Keratinocyte (primary cell): ENCODE measurements around the gene MRPS7. TPM values are rescaled to one million over a fixed set of nuclear protein-coding genes. Genes with fewer than 3 reads are reported as not detected.

Experiments used
- DNase-seq: peaks from one replicate; pipeline ENCODE4 v3.0.0-alpha.2; 2011; ENCODE audit warnings: low read depth, missing footprints, low spot score
- FAIRE-seq: peaks from 2 replicates; lab custom pipeline; 2011; peaks lifted over from hg19 to GRCh38; lab: Jason Lieb, UNC
- H2AFZ ChIP-seq: 2 replicates; pipeline ENCODE4 v1.6.0; 2012; ENCODE audit warnings: low read length, control low read depth, inconsistent platforms; ENCODE audit not compliant: control insufficient read depth
- H3K27ac ChIP-seq: 2 replicates; pipeline ENCODE4 v1.5.1; 2011; ENCODE audit warnings: low read length; ENCODE audit not compliant: control insufficient read depth, insufficient read depth
- H3K27me3 ChIP-seq: 3 replicates; pipeline ENCODE4 v1.6.0; 2011; ENCODE audit warnings: low read length; ENCODE audit not compliant: control insufficient read depth, insufficient read depth; ENCODE audit errors: extremely low read depth
- H3K36me3 ChIP-seq, 2 experiments: 2 replicates in 1 of 2; 3 replicates in 1 of 2; pipeline ENCODE4 v1.5.1; 2011; ENCODE audit warnings: low read length in 2 of 2, mild to moderate bottlenecking in 1 of 2; ENCODE audit not compliant: control insufficient read depth in 2 of 2, insufficient read depth in 2 of 2; ENCODE audit errors: extremely low read depth in 1 of 2
- H3K4me1 ChIP-seq: 3 replicates; pipeline ENCODE4 v1.5.1; 2011; ENCODE audit warnings: low read length; ENCODE audit not compliant: control insufficient read depth, insufficient read depth; ENCODE audit errors: extremely low read depth
- H3K4me2 ChIP-seq: 3 replicates; pipeline ENCODE4 v1.6.0; 2011; ENCODE audit warnings: low read depth, low read length; ENCODE audit not compliant: control insufficient read depth, insufficient read depth; ENCODE audit errors: extremely low read depth
- H3K4me3 ChIP-seq, 3 experiments: fragments of 200-600 bp in 1 of 3; sonication (generic) in 1 of 3; 2 replicates in 2 of 3; 3 replicates in 1 of 3; pipeline ENCODE4 v1.5.1; 2011 to 2016; ENCODE audit warnings: low read length in 3 of 3, mild to moderate bottlenecking in 3 of 3, control low read depth in 2 of 3, inconsistent platforms in 1 of 3, low read depth in 1 of 3, mixed read lengths in 1 of 3, mixed run types in 1 of 3, moderate library complexity in 1 of 3; ENCODE audit not compliant: control insufficient read depth in 2 of 3, insufficient read depth in 2 of 3; ENCODE audit errors: extremely low read depth in 1 of 3
- H3K79me2 ChIP-seq: 2 replicates; pipeline ENCODE4 v1.6.0; 2012; ENCODE audit warnings: low read length; ENCODE audit not compliant: control insufficient read depth, insufficient read depth
- H3K9ac ChIP-seq: 3 replicates; pipeline ENCODE4 v1.6.0; 2011; ENCODE audit warnings: low read length; ENCODE audit not compliant: control insufficient read depth, insufficient read depth; ENCODE audit errors: extremely low read depth
- H3K9me1 ChIP-seq: 3 replicates; pipeline ENCODE4 v1.6.0; 2011; ENCODE audit warnings: low read length; ENCODE audit not compliant: control insufficient read depth, insufficient read depth; ENCODE audit errors: extremely low read depth
- H3K9me3 ChIP-seq: 2 replicates; pipeline ENCODE4 v1.5.1; 2012; ENCODE audit warnings: low read depth, low read length; ENCODE audit not compliant: control insufficient read depth
- H4K20me1 ChIP-seq: 3 replicates; pipeline ENCODE4 v1.6.0; 2011; ENCODE audit warnings: low read length; ENCODE audit not compliant: control insufficient read depth, insufficient read depth; ENCODE audit errors: extremely low read depth
- EZH2 ChIP-seq: IDR thresholded peaks from one replicate; pipeline ENCODE4 v1.6.1; 2012; ENCODE audit warnings: inconsistent platforms, mild to moderate bottlenecking, low read length, moderate library complexity
- dilution Hi-C: fragments of 300-500 bp; cut with MboI; formaldehyde crosslinking; loops from one replicate; pipeline ENCODE4 v1.7.0; 2020; ENCODE audit warnings: low sequenced_read_pairs; ENCODE audit not compliant: extremely low pct_ligation_motif_present
- polyA plus RNA-seq, 5 experiments: library from polyadenylated mRNA; depleted of rRNA in 3 of 5; stranded (reverse) in 3 of 5; stranded (forward) in 1 of 5; unstranded in 1 of 5; fragments of >200 nt; gene quantifications; 1 replicate in 1 of 5; 2 replicates in 3 of 5; 3 replicates in 1 of 5; pipeline versions ENCODE4 v1.2.1 to v1.2.3, GENCODE V29; 2011 to 2012; ENCODE audit warnings: missing spikeins in 2 of 5, low read depth in 1 of 5, low replicate concordance in 1 of 5
- TF ChIP-seq, protein P1 (sequence below), 3 experiments: IDR thresholded peaks in 1 of 3; conservative IDR thresholded peaks in 1 of 3; optimal IDR thresholded peaks in 1 of 3; 2 replicates in 2 of 3; 3 replicates in 1 of 3; pipeline versions ENCODE3 to v1.5.1; 2011; ENCODE audit warnings: low read length in 3 of 3, mild to moderate bottlenecking in 3 of 3, moderate library complexity in 2 of 3, control low read depth in 1 of 3, inconsistent platforms in 1 of 3; ENCODE audit not compliant: insufficient read depth in 2 of 3; ENCODE audit errors: extremely low read depth in 1 of 3

MRPS7 gene
- polyA plus RNA-seq, 1 donor (not counting 4 experiments of a cell fraction or from before 2014, with no cell fraction given) = 79.0 TPM

- H3K9ac ChIP-seq = no peak overlapping the region
- H3K36me3 ChIP-seq = no peaks in the 10 kb centered on the region
- H3K4me1 ChIP-seq = no peaks in the 10 kb centered on the region
- no peak for DNase-seq
- no peak for FAIRE-seq
- H4K20me1 ChIP-seq = no peaks in the 10 kb centered on the region
- dilution Hi-C loops = no loop called here
- H3K79me2 ChIP-seq = no peaks in the 10 kb centered on the region
- no peak overlapping the region for H3K4me3 ChIP-seq
- no peaks in the 10 kb centered on the region for H3K9me3 ChIP-seq
- H3K9me1 ChIP-seq = no peaks in the 10 kb centered on the region
- no peak overlapping the region for H2AFZ ChIP-seq
- TF ChIP-seq, protein P1, sequence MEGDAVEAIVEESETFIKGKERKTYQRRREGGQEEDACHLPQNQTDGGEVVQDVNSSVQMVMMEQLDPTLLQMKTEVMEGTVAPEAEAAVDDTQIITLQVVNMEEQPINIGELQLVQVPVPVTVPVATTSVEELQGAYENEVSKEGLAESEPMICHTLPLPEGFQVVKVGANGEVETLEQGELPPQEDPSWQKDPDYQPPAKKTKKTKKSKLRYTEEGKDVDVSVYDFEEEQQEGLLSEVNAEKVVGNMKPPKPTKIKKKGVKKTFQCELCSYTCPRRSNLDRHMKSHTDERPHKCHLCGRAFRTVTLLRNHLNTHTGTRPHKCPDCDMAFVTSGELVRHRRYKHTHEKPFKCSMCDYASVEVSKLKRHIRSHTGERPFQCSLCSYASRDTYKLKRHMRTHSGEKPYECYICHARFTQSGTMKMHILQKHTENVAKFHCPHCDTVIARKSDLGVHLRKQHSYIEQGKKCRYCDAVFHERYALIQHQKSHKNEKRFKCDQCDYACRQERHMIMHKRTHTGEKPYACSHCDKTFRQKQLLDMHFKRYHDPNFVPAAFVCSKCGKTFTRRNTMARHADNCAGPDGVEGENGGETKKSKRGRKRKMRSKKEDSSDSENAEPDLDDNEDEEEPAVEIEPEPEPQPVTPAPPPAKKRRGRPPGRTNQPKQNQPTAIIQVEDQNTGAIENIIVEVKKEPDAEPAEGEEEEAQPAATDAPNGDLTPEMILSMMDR (optimal IDR thresholded peaks at IDR 0.05 in 1 of 3, IDR thresholded peaks at IDR 0.05 in 1 of 3, conservative IDR thresholded peaks at IDR 0.05 in 1 of 3; ENCODE audit: extremely low read depth in 1 of 3, insufficient read depth in 2 of 3, low read length in 3 of 3) = no peak
- no peak for TF ChIP-seq EZH2
- no peak overlapping the region for H3K4me2 ChIP-seq
- no peak overlapping the region for H3K27ac ChIP-seq
- H3K27me3 ChIP-seq = no peaks in the 10 kb centered on the region
Measured at GRCh38 chr17:75301049-75301448, 39.4 kb downstream of the MRPS7 start.

- TF ChIP-seq EZH2 = no peak
- TF ChIP-seq, protein P1 (optimal IDR thresholded peaks at IDR 0.05 in 1 of 3, IDR thresholded peaks at IDR 0.05 in 1 of 3, conservative IDR thresholded peaks at IDR 0.05 in 1 of 3; ENCODE audit: extremely low read depth in 1 of 3, insufficient read depth in 2 of 3, low read length in 3 of 3) = no peak
- Histone ChIP-seq H3K79me2 (no peaks in the 10 kb centered on the region), H3K27me3 (no peaks in the 10 kb centered on the region), H3K9ac (no peak overlapping the region), H3K4me2 (no peak overlapping the region), H2AFZ (no peak overlapping the region), H3K4me3 (no peak overlapping the region), H3K36me3 (no peaks in the 10 kb centered on the region), H3K27ac (no peak overlapping the region), H3K4me1 (no peaks in the 10 kb centered on the region), H4K20me1 (no peaks in the 10 kb centered on the region), H3K9me1 (no peaks in the 10 kb centered on the region), H3K9me3 (no peaks in the 10 kb centered on the region)
- dilution Hi-C loops = no loop called here
- FAIRE-seq = no peak
- DNase-seq = no peak
Measured at GRCh38 chr17:75301502-75302206, 40.0 kb downstream of the MRPS7 start.
